HepG2 (cell line): ENCODE measurements around the gene YJEFN3. TPM values are rescaled to one million over a fixed set of nuclear protein-coding genes. Genes with fewer than 3 reads are reported as not detected.
A peak's percentile ranks its signal among the peaks of the same experiment; 100 is the strongest.

ENCODE experiments used
- AGO1 ChIP-seq: fragments of 200-400 bp; formaldehyde crosslinking; IDR thresholded peaks from 2 replicates; pipeline ENCODE4 v1.6.1; 2017; ENCODE audit warnings: mild to moderate bottlenecking, low read depth, low read length, moderate library complexity; ENCODE audit not compliant: poor library complexity, severe bottlenecking
- ATF2 ChIP-seq: sonication (generic); formaldehyde crosslinking; IDR thresholded peaks from 2 replicates; pipeline ENCODE4 v1.4.0; 2020; ENCODE audit warnings: missing genetic modification reagents
- DZIP1 ChIP-seq: sonication (generic); formaldehyde crosslinking; IDR thresholded peaks from 2 replicates; pipeline ENCODE4 v1.5.0; 2020; ENCODE audit warnings: mild to moderate bottlenecking, missing genetic modification reagents
- HNF1B ChIP-seq: sonication (generic); formaldehyde crosslinking; IDR thresholded peaks from 2 replicates; pipeline ENCODE4 v1.5.1; 2020; ENCODE audit warnings: mild to moderate bottlenecking, moderate library complexity, missing genetic modification reagents
- KDM2A ChIP-seq: sonication (generic); formaldehyde crosslinking; IDR thresholded peaks from 2 replicates; pipeline ENCODE4 v1.4.0; 2020; ENCODE audit warnings: low read depth, missing genetic modification reagents, borderline replicate concordance
- KDM5B ChIP-seq: sonication (generic); formaldehyde crosslinking; IDR thresholded peaks from 2 replicates; pipeline ENCODE4 v1.4.0; 2020; ENCODE audit warnings: missing genetic modification reagents, mild to moderate bottlenecking, borderline replicate concordance
- NR2F1 ChIP-seq, 2 experiments: fragments of 450-650 bp in 1 of 2; formaldehyde crosslinking in 1 of 2; IDR thresholded peaks; 2 replicates each; pipeline versions ENCODE4 v1.5.0 to v1.6.1; 2016 to 2020; ENCODE audit warnings: mild to moderate bottlenecking in 1 of 2, missing compliant biosample characterization in 1 of 2, missing genetic modification reagents in 1 of 2, moderate library complexity in 1 of 2
- SMYD3 ChIP-seq: sonication (generic); formaldehyde crosslinking; IDR thresholded peaks from 2 replicates; pipeline ENCODE4 v1.8.1; 2023; ENCODE audit warnings: mild to moderate bottlenecking, missing genetic modification reagents
- TIGD3 ChIP-seq: sonication (generic); formaldehyde crosslinking; IDR thresholded peaks from 2 replicates; pipeline ENCODE4 v1.5.1; 2020; ENCODE audit warnings: mild to moderate bottlenecking, missing genetic modification reagents, borderline replicate concordance
- U2AF1 ChIP-seq: fragments of 200-400 bp; formaldehyde crosslinking; optimal IDR thresholded peaks from 2 replicates; pipeline ENCODE3; 2017; ENCODE audit warnings: mild to moderate bottlenecking, low read depth, low read length
- ZNF350 ChIP-seq: sonication (generic); formaldehyde crosslinking; IDR thresholded peaks from 2 replicates; pipeline ENCODE4 v1.4.0; 2020; ENCODE audit warnings: mild to moderate bottlenecking, low read depth, missing genetic modification reagents, borderline replicate concordance
- ZNF619 ChIP-seq: sonication (generic); formaldehyde crosslinking; IDR thresholded peaks from 2 replicates; pipeline ENCODE4 v1.4.0; 2020; ENCODE audit warnings: mild to moderate bottlenecking, missing genetic modification reagents
- ZNF761 ChIP-seq: sonication (generic); formaldehyde crosslinking; conservative IDR thresholded peaks from 2 replicates; pipeline ENCODE4 v1.4.0; 2020; ENCODE audit warnings: mild to moderate bottlenecking, missing genetic modification reagents
- ZNF839 ChIP-seq: sonication (generic); formaldehyde crosslinking; IDR thresholded peaks from 2 replicates; pipeline ENCODE4 v1.4.0; 2020; ENCODE audit warnings: missing genetic modification reagents, mild to moderate bottlenecking, borderline replicate concordance
- polyA plus RNA-seq, 8 experiments: library from polyadenylated mRNA; depleted of rRNA in 3 of 8; stranded (reverse) in 7 of 8; unstranded in 1 of 8; fragments of >200 nt; fragmentation: Illumina TruSeq in 4 of 8; extraction: Trizol in 4 of 8; gene quantifications; 2 replicates each; pipeline versions ENCODE4 v1.2.1 to v1.2.3, GENCODE V29; 2011 to 2016; ENCODE audit warnings: low read depth in 4 of 8, missing spikeins in 1 of 8, mixed read lengths in 1 of 8; ENCODE audit not compliant: insufficient read depth in 1 of 8
- total RNA-seq, 5 experiments: library from RNA; depleted of rRNA; stranded (reverse); fragments of >200 nt; fragmentation: Illumina TruSeq; extraction: Trizol; gene quantifications; 2 replicates each; pipeline ENCODE4 v1.2.3, GENCODE V29; 2016; ENCODE audit warnings: low read depth in 1 of 5

The YJEFN3 gene
- total and polyA plus RNA-seq, 2 of the 13 experiments (the other 11 are each of a cell fraction or from before 2014, with no cell fraction given) = 0.89 to 4.0 TPM

- TF ChIP-seq ZNF839 (CRISPR knock-in tag) = no peak
- no peak for TF ChIP-seq U2AF1
- peak; percentile 21; the same call in 1 of the 2 replicates for TF ChIP-seq KDM5B (CRISPR knock-in tag)
- no peak for TF ChIP-seq HNF1B (CRISPR knock-in tag)
- TF ChIP-seq KDM2A (CRISPR knock-in tag) = peak; percentile 60; the same call in 1 of the 2 replicates
- TF ChIP-seq SMYD3 (CRISPR knock-in tag) = no peak
- TF ChIP-seq DZIP1 (CRISPR knock-in tag) = 0 out of 2 replicates have a peak, but pooled peaks have one; percentile 58
- peak; percentile 20 for TF ChIP-seq AGO1
- no peak for TF ChIP-seq TIGD3 (CRISPR knock-in tag)
- no peak for TF ChIP-seq ATF2 (CRISPR knock-in tag)
- no peak for TF ChIP-seq NR2F1 (CRISPR knock-in tag; IDR thresholded peaks at IDR 0.05)
- TF ChIP-seq ZNF350 (CRISPR knock-in tag) = peak; percentile 25; the same call in 1 of the 2 replicates
- no peak for TF ChIP-seq ZNF761
- no peak for TF ChIP-seq ZNF619 (CRISPR knock-in tag)
Observed at GRCh38 chr19:19538061-19538784, 9.5 kb downstream of the YJEFN3 start, which contains the start of gene CILP2 (continued).
